Ovary (tissue), 3 donors: Measurements from ENCODE around the gene DPEP1.

ENCODE experiments used
- CTCF ChIP-seq, 3 donors: fragments of 450-650 bp in 2 of 3; fragments of 200-600 bp in 1 of 3; IDR thresholded peaks; one replicate each; pipeline versions ENCODE4 v1.5.1 to v1.8.0; 2016 to 2022; ENCODE audit warnings: antibody characterized with exemption in 3 of 3, mild to moderate bottlenecking in 1 of 3
- EP300 ChIP-seq: sonication (generic); formaldehyde crosslinking; IDR thresholded peaks from one replicate; pipeline ENCODE4 v1.6.1; 2017; ENCODE audit warnings: antibody characterized with exemption
- POLR2A ChIP-seq: fragments of 450-650 bp; IDR thresholded peaks from one replicate; pipeline ENCODE4 v1.6.1; 2017; ENCODE audit warnings: antibody characterized with exemption, mild to moderate bottlenecking, moderate library complexity
- donor health status: DM: no; HTN: no; CAD: no.

- TF ChIP-seq CTCF (IDR thresholded peaks at IDR 0.05) (no peak), EP300 (no peak), POLR2A (no peak)
Observed at GRCh38 chr16:89604764-89605163, 8.7 kb upstream of the DPEP1 start.
